Occipital lobe (tissue), 3 donors: ENCODE measurements around the gene HTATSF1. TPM values are rescaled to one million over a fixed set of nuclear protein-coding genes. Genes with fewer than 3 reads are reported as not detected.

Source experiments
- DNase-seq: peaks from one replicate; lab custom pipeline; 2025; lab: John Stamatoyannopoulos, UW
- small RNA-seq: library from RNA; depleted of rRNA; stranded (forward); fragments of <200 nt; gene quantifications from one replicate; pipeline ENCODE3, GENCODE V24; 2014
- total RNA-seq: library from RNA; depleted of rRNA; stranded (reverse); fragments of >200 nt; gene quantifications from one replicate; pipeline ENCODE4 v1.2.3, GENCODE V29; 2014

The HTATSF1 gene
- total RNA-seq, 1 donor from 2014 or later, result 67.4 TPM

DNA sequence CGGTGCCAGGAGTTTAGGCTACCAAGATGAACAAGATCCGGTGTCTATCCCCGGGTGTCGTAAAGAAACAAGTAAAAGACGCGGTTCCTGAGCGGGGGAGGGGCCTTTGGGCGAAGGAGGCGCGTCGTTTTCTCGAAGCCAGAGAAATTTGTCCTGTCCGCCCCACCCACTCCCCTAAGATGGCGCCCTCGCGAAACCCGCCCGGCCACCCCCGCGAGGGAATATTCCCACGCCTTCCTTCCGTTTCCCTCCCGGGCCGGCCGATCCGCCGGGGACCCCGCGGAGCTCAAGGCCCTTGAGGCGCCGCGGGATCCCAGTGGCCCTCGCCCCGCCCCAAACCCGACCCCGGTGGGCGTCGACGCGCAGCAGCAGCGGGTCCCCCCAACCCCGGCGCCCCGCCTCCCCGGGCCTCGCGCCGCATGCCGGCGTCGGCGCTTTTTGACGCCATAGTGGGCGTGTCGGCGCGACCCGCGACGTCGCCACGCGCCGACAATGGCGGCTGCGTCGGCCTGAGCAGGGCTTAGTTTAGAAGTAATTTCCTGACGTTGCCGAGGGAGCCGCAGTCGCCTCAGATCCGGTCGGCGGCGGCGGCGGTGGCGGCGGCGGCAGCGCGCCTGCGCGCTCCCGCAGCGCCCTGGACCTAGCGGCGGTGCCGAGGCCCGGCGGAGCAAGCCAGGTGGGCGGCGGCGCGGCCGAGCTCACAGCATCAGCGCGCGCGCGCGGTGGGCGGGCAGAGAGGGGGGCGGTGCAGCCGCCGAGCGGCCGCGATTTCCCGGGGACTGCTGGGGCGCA is 432 bp upstream of the HTATSF1 start:
- DNase-seq, result peak; percentile 78

- no peak for DNase-seq
Observed at GRCh38 chrX:136519069-136519468, 21.7 kb downstream of the HTATSF1 start.

GRCh38 chrX:136523770-136524169 is 26.4 kb downstream of the HTATSF1 start:
- no peak for DNase-seq

DNA sequence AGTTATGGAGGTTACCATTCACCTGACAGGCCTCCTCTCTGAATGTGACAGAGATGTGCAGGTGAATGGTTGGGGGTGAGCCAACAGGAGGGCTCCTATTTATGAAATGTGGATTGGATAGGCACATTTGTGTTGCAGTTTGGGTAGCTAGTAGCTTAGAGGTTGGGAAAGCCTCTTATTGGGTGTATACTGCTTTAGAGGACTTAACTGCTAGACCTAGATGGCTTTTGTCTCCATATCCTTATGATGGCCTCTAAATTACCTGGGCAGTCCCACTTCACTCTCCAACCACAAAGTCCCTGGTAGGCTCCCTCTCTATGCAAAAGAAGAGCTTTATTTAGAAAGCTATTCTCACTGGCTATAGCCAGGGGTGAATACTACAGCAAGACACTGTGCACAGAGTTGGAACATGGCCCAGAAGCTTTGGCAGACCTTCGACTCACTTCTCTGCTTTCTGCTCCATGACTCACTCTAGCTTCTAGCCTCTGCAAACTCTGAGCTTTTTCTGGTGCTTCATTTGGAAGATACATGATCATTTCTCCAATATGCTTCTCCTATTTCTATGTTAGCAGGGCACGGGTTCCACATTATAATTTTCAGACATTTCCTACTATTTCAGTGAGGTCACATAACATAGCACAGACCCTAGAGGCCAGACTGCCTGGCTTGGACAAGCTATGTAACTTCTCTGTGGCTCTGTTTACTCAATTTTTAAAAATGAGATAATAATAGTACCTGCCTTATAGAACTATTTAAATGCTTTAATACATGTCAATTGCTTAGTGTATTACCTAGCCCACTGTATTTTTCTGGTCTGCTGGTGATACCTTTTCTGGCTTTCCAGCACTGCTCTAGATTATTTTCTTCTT is 28.6 kb downstream of the HTATSF1 start:
- DNase-seq, result no peak

DNA sequence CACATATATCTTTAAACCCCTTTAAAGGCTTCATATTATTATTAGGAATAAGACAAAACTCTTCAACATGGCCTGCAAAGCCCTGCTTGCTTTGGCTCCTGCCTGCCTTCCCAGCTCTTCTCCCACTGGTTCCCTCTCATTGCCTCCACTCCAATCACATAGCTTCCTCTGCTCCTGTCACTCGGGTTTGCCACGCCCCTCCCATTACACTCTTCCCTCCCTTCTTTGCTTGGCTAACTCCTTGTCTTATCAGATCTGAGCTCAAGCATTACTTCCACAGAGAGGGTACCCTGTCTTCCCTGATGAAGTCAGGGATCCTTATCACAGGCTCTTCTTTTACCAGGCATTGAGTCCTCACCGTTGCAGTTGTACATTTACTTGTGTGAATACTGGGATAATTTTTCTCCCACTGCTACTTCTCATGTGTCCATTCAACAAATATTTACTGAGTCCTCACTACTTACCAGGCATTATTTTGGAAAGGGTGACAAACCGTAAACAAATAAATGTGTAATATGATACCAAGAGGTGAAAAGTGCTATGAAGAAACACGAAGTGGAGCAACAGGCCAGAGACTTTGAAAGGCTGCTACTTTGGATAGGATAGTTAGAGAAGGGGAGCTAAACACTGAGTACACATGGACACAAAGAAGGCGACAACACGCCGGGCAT is 31.4 kb downstream of the HTATSF1 start:
- DNase-seq, result no peak

- no peak for DNase-seq
Observed at GRCh38 chrX:136529795-136530194, 32.4 kb downstream of the HTATSF1 start.

GRCh38 chrX:136531951-136532350 is 34.6 kb downstream of the HTATSF1 start, which contains the start of gene VGLL1:
Gene VGLL1 (plus strand): TSS chrX:136532215. CDS start chrX:136536021, 3,806 bp downstream.
- DNase-seq, result no peak

DNA sequence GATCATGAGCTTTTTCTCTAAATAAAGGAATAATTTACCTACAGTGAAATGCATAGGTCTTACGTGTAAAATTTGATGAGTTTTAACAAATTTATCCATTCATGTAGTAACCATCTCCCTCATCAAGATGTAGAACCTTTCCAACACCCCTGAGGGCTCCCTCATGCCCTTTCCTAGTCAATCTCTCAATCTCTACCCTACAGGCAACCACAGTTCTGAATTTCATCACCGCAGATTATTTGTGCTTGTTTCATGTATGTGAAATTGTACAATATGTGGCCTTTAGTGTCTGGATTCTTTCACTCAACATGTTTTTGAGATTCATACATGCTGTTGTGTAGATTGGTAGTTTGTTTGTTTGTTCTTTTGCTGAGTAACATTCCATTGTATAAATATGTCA is 36.7 kb downstream of the HTATSF1 start:
- DNase-seq, result no peak

DNA sequence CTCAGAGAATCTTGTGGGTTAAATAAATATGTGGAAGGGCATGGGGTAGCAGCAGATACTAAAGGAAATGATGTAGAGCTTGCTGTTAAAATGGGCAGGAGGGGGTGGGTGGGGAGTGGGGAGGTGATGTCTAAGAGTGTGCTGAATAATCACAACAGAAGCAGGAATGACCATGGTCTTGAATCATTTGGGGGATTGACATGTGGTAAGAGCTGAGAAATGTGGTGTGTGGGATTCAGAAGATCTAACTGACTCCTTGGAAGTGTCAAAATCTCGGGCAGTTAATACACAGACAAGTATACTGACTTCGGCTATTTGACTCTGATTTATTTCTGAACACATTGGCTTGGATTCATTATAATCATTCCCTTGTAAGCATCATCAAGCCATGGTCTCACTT is 41.4 kb downstream of the HTATSF1 start:
- DNase-seq, result no peak

GRCh38 chrX:136540226-136540625 is 42.8 kb downstream of the HTATSF1 start:
- no peak for DNase-seq

DNA sequence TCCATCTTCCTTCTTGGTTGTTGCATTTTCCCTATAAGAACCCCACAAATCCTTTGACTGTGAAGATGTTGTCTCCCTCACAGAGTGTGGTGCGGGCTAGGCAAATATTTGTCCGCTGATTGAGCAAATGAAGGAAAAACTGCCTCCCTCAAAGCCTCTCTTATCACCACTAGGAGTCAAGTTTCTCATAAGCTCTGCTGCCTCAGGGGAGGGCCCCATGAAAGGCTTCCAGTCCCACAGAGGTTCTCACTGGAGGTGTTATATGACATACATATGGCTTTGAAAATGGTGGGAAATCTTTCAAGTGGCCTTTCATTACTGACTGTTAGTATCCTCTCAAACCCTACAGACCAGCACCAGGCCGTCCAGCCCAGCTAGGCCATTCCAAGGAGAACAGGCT is 43.9 kb downstream of the HTATSF1 start:
- no peak for DNase-seq

DNA sequence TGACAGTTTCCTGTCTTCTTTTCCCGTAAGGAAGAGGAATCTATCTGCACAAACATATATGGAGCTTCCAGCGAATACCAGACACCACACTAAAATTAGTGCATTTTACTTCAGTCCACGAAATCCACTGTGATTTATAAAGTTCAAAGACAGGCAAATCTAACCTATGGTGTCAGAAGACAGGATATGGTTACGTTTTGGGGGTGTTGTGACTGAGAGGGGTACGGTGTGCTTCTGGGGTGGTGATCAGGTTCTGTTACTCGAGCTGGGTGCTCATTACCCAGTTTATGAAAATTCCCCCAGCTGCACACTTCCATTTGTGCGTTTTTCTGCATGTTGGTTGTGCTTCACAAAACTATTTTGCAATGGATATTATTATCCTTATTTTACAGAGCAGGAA is 44.9 kb downstream of the HTATSF1 start:
- no peak for DNase-seq

GRCh38 chrX:136546371-136546781 is 49.0 kb downstream of the HTATSF1 start:
- no peak for DNase-seq

GRCh38 chrX:136549226-136549625 is 51.8 kb downstream of the HTATSF1 start:
- no peak for DNase-seq

DNA sequence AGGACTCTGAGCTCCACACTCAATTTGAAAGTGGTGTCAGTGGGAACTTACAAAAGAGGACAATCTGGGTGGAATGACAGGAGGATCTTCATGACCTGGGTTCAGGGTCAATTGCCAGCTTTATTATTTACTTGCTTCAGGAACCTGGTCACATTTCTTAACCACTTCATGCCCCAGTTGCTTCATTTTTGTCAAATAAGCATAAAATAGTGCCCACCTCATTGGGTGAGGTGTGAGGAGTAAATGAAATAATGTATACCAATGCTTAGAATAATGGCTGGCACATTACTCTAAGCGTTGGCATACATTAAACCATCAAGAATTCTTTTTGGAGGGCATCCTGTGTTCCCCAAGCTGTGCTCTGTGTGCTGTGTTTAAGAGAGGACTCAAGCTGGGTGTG is 54.0 kb downstream of the HTATSF1 start:
- DNase-seq, result no peak

GRCh38 chrX:136555694-136556093 is 58.3 kb downstream of the HTATSF1 start:
- no peak for DNase-seq

Small RNAs within 50 kb of the gene (small RNA-seq; reads per million reads assigned to genes)
- not detected for gene MIR934

Other genes with a start within 250 kb of the HTATSF1 start
- 1.4 TPM for gene MAP7D3, start 246.2 kb upstream of the HTATSF1 start, total RNA-seq
- gene ADGRG4, start 196.6 kb upstream of the HTATSF1 start, total RNA-seq, result not detected
- gene BRS3, start 9.6 kb upstream of the HTATSF1 start, total RNA-seq, result not detected
- gene VGLL1, start 34.6 kb downstream of the HTATSF1 start, total RNA-seq, result not detected
- gene CD40LG, start 150.6 kb downstream of the HTATSF1 start, total RNA-seq, result not detected